CD4-positive, alpha-beta T cell treated with Interferon gamma for 1 hour (primary cell): ENCODE data around the gene SFXN5.
"Not testable (repeated sequence)": the region's sequence is repeated elsewhere in the genome, so short reads cannot be mapped to it uniquely, and the experiment has no call there.

Experiments used
- DNase-seq: peaks from one replicate; pipeline ENCODE4 v3.0.0-alpha.2; 2020

SFXN5 gene, protein sequence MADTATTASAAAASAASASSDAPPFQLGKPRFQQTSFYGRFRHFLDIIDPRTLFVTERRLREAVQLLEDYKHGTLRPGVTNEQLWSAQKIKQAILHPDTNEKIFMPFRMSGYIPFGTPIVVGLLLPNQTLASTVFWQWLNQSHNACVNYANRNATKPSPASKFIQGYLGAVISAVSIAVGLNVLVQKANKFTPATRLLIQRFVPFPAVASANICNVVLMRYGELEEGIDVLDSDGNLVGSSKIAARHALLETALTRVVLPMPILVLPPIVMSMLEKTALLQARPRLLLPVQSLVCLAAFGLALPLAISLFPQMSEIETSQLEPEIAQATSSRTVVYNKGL

GRCh38 chr2:73071360-73072128 lies at the start of gene SFXN5:
Gene SFXN5, minus strand, starts transcription at chr2:73071712. Its CDS starts 7 bp downstream, at chr2:73071705.
- DNase-seq, result peak; percentile 92

DNA sequence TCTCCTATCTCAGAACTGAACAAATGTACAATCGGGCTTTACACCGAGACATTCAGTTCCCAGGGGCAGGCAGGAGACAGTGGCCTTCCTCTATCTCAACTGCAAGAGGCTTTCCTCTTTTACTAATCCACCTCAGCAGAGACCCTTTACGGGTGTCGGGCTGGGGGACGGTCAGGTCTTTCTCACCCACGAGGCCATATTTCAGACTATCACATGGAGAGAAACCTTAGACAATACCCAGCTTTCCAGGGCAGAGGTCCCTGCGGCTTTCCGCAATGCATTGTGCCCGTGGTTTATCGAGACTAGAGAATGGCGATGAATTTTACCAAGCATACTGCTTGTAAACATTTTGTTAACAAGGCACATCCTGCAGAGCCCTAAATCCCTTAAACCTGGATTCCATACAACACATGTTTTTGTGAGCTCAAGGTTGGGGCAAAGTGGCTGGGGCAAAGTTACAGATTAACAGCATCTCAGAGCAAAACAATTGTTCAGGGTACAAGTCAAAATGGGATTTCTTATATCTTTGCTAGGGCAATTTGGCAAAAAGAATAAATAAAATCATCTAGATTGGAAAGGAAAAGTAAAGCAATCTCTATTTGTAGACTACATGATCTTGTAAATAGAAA lies 48.2 kb upstream of the SFXN5 start:
- not testable (repeated sequence) for DNase-seq

DNA sequence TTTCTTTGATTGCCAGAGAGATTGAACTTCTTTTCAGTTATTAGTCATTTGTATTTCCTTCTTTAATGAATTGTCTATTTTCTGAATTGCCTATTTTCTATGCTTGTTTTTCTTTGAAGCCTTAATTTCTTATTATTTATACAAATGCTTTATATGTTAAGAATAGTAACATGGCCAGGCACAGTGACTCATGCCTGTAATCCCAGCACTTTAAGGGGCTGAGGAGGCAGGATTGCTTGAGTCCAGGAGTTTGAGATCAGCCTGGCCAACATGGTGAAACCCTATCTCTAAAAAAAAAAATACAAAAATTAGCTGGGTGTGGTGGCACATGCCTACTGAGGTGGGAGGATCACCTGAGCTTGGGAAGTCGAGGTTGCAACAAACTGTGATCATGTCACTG lies 45.9 kb upstream of the SFXN5 start:
- no peak for DNase-seq

DNA sequence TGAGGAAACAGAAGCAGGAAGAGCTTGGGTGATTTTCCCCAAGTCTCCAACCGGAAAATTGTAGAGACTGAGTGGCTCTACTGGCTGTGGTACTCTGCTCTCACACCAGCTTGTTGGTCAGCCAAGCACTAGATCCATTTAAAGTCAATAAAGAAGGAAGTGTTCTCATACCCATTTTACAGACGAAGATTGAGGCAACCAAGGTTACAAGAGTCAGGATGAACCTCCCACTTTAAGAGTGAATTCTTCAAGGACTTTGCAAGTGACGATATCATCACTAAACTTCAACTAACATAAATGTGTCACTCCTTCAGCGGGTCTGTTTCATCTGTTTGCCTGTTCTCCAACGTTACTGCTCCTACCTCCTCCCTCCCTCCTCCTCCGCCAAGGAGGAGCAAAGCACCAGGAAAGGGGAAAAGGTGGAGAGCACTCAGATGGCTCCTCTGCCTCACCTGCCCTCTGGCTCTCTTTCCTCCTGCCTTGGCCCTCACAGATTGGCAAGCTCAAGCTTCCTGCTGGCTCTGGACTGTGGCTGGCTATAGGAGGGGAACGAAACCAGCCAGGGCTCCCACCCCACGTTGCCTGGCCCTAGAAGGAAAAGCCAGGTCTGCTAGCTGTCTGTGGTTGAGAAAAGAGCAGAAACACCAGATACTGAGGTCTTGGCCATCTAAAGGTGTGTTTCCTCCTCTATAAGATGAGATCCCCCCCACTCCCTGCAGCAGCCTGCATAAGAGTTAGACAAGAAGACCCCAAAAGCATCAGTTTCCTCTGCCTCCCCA lies 44.9 kb upstream of the SFXN5 start:
- DNase-seq, result no peak

- no peak for DNase-seq
These were observed 42.9 kb upstream of the SFXN5 start for GRCh38 chr2:73114273-73114867.

DNA sequence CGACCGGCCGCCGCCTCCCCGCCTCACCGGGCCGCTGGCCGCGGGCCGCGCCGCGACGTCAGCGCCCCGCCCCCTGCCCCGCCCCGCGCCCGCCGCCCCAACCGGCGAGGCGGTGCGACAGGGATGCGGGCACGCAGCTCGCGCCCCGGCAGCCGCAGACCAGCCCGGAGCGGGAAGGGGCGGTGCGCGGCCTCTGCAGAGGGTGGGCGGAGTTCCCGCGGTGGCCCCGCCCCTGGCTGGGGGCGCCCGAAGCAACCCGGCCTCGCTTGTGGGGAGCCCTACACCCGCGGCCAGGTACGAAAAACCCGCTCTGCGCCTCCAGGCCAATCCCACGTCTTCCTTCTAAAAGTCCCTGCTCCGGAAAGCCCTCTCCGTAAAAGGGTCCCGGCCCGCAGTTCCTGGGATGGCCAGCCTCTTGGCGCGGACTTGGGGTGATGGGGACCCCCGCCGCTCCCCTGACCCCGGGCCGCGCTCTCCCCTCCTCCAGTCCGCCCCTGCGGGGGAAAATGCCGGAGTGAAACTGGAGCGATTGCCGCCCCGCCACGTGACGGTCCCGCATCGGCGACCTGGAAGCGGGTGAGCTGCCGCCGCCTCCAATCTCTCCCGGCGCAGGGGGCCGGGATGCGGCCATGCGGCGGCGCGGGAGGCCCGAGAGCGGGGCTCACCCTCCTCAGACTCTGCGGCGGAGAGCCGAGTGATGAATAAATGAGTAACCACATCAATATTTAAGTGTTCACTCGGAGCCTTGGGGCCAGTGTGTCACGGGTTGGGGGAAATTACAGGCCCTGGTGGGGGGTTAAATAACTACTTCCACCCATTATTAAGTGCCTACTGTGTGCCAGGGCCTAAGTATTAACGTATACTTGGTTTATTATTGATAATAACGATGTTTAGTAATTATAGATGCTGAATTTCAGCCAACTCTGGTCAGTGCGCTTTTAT lies 41.7 kb upstream of the SFXN5 start, which contains the start of gene RAB11FIP5:
TSS of gene RAB11FIP5 (minus strand) at position 36 of the 942 bp plus-strand sequence. CDS start 171 bp downstream, outside the sequence.
- peak; percentile 84 for DNase-seq

- DNase-seq, result peak; percentile 19
These were observed 40.8 kb upstream of the SFXN5 start for GRCh38 chr2:73112026-73112912.

- DNase-seq, result no peak
These were observed 39.8 kb upstream of the SFXN5 start for GRCh38 chr2:73111073-73112025.

DNA sequence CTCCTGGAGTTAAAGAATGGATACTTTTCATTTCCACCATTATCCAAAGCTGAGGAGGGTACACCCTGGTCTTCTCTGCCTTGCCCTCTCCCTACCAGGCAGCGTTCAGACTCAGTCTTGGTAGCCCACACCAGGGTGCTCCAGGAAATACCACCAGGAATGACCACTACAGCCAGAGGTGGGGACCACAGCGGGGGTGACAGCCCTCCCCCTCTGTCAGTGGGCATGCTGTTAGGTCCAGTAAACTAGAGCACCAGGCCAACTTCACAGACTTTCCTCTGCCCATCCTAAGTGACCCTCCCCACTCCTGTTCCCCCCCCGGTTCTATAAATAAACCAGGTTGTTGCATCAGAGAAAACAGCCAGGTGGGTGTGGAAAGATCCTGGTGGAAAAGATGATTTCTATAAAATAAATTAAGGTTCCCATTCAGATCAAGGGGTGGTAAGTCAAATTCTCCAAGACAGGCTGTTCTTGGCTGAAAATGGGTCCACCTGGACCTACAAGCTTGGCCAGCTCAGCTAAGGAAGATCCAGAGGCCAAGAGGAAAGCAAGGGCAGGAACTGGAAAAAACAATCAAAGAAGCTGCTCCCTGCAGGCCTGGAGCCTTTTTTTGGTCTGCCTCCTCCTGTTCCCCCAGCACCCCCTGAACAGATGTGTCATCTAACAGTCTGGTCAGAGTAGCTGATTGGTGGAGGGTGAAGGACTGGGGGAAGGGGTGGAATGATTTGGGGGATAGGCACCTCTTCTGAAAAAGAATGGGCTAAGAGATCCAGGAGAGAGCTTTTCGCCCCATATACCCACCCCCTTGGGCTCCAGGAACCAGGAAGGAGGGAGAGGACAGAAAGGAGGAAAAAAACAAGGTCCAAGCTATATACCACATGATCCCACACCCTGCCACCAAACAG lies 38.9 kb upstream of the SFXN5 start:
- no peak for DNase-seq

DNA sequence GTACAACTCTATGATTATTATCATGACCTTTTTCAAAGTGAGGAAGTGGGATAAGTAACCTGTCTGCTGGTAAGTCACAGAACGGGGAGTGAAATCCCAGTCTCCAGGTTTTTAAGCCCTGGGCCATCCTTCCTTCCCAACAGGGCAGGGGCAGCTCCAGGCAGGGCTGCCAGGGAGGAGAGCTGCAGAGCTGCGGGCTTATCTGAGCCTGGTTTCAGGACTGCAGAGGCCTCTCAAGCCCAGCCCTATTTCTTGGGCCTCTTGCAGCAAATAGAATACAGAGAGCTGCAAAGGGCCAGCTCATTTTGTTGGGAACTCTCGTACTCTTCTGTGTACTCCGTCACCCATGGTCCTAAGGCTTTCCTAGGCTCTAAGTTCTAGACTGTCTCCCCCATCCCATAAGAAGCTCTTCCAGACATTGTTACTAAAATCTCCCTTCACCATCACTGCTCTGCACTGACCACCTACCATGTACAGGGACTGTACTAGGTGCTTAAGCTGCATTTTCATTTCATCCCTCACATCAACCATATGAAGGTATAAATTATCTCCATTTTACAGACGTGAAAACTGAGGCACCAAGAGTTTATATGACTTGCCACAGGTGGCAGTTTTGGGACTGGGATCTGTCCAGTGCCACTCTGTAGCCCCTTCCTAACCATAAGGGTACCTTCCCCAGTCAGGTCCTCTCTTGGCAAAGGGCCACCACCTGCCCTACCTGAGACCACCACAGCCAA lies 38.1 kb upstream of the SFXN5 start:
- DNase-seq, result no peak

- DNase-seq, result peak; percentile 9
These were observed 35.9 kb upstream of the SFXN5 start for GRCh38 chr2:73107211-73107926.

- DNase-seq, result no peak
These were observed 35.3 kb upstream of the SFXN5 start for GRCh38 chr2:73106791-73107190.

- DNase-seq, result no peak
These were observed 34.0 kb upstream of the SFXN5 start for GRCh38 chr2:73105511-73105971.

- DNase-seq, result no peak
These were observed 33.4 kb upstream of the SFXN5 start for GRCh38 chr2:73104933-73105332.

DNA sequence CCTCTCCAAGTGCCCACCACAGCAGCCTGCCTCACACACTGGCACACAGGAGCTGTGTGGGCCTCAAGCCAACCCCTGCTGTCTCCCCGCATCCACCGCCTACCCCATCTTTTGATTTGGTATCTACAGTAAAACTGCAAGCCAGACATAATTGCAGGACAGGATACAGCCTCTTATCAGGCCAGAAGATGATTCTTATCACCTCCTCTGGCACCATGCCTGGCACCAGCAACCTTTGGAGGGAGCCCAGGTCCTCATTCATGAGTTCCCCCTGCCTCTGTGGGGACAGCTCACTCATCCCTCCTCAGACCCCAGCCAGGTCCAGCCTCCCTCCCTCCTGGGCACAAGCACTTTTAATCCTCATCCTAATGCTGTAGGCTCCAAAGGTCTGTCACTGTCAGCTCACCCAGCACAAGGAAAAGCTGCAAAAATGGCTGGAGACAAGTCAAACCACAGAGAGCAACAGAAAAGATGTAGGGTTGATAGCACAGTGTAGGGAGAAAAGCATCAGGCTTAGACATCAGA lies 31.6 kb upstream of the SFXN5 start:
- DNase-seq, result no peak
